HCT116 (cell line): ENCODE data around the gene ATP2B3. TPM values are rescaled to one million over a fixed set of nuclear protein-coding genes. Genes with fewer than 3 reads are reported as not detected.

Source experiments
- ATAC-seq: fragments of 200-7000 bp; cut with Tn5 transposase; 2 replicates; pipeline ENCODE4 v1.9.1; 2020; ENCODE audit warnings: mild to moderate bottlenecking, moderate library complexity
- BruUV-seq: library from RNA; stranded (reverse); fragments of 400-500 nt; replicated peaks from 2 replicates; lab custom pipeline; 2021; lab: Mats Ljungman, UMichigan
- CTCF ChIA-PET: fragments of 300-600 bp; sonication (Branson Sonifier 250); formaldehyde crosslinking; loops from one replicate; lab custom pipeline; 2021; ENCODE audit warnings: antibody characterized with exemption; lab: Charles Lee
- POLR2A ChIA-PET: fragments of 300-600, 350-600 bp; sonication (Branson Sonifier 250); formaldehyde crosslinking; loops from one replicate; lab custom pipeline; 2021; ENCODE audit warnings: antibody characterized with exemption; lab: Charles Lee
- RAD21 ChIA-PET, 2 experiments: fragments of 300-600 bp; sonication (Branson Sonifier 250); formaldehyde crosslinking; loops; one replicate each; lab custom pipeline; 2023; ENCODE audit warnings: low total read pairs in 2 of 2; ENCODE audit not compliant: uncharacterized antibody in 2 of 2, unreplicated experiment in 2 of 2, low non-redundant PET in 1 of 2; lab: Charles Lee
- DNase-seq: peaks from one replicate; pipeline ENCODE4 v3.0.0-alpha.2; 2010; ENCODE audit warnings: low read depth, low spot score
- H2AFZ ChIP-seq: fragments of 200-600 bp; shearing (Covaris generic), sonication (generic); 2 replicates; pipeline ENCODE4 v1.6.1; 2017; ENCODE audit warnings: low read depth, mixed run types, mixed read lengths, antibody characterized with exemption, low read length; ENCODE audit not compliant: poor library complexity, severe bottlenecking
- H3K27ac ChIP-seq: 2 replicates; pipeline ENCODE4 v1.5.1; 2012; ENCODE audit warnings: low read depth, low read length
- H3K27me3 ChIP-seq: fragments of 200-600 bp; sonication (generic); 2 replicates; pipeline ENCODE4 v1.6.1; 2016; ENCODE audit warnings: mixed run types, low read length, mixed read lengths; ENCODE audit not compliant: insufficient read depth
- H3K36me3 ChIP-seq, 2 experiments: fragments of 200-500 bp in 1 of 2; fragments of 200-600 bp in 1 of 2; sonication (Bioruptor generic) in 1 of 2; sonication (generic) in 1 of 2; 2 replicates each; pipeline versions ENCODE4 v1.5.1 to v1.6.1; 2014 to 2016; ENCODE audit warnings: low read length in 2 of 2, inconsistent platforms in 1 of 2, mixed read lengths in 1 of 2, mixed run types in 1 of 2; ENCODE audit not compliant: insufficient read depth in 2 of 2, control insufficient read depth in 1 of 2
- H3K4me1 ChIP-seq, 2 experiments: fragments of 200-600 bp in 1 of 2; sonication (generic) in 1 of 2; 2 replicates each; pipeline versions ENCODE4 v1.5.1 to v1.6.1; 2012 to 2017; ENCODE audit warnings: low read length in 2 of 2, inconsistent platforms in 1 of 2, mild to moderate bottlenecking in 1 of 2, mixed read lengths in 1 of 2, mixed run types in 1 of 2, moderate library complexity in 1 of 2; ENCODE audit not compliant: insufficient read depth in 2 of 2, control insufficient read depth in 1 of 2
- H3K4me2 ChIP-seq: fragments of 200-600 bp; sonication (generic); 2 replicates; pipeline ENCODE4 v1.6.1; 2017; ENCODE audit warnings: mixed run types, low read length, mixed read lengths
- H3K4me3 ChIP-seq, 2 experiments: fragments of 200-600 bp in 1 of 2; sonication (generic) in 1 of 2; replicated peaks in 1 of 2; 2 replicates each; pipeline ENCODE4 v1.5.1; 2011 to 2016; ENCODE audit warnings: low read length in 2 of 2, control low read depth in 1 of 2, low read depth in 1 of 2, mild to moderate bottlenecking in 1 of 2, mixed read lengths in 1 of 2, mixed run types in 1 of 2
- H3K79me2 ChIP-seq: fragments of 200-600 bp; sonication (generic); 2 replicates; pipeline ENCODE4 v1.6.1; 2017; ENCODE audit warnings: mild to moderate bottlenecking, mixed run types, low read length, moderate library complexity, mixed read lengths; ENCODE audit not compliant: insufficient read depth
- H3K9ac ChIP-seq: fragments of 200-600 bp; sonication (generic); 2 replicates; pipeline ENCODE4 v1.6.1; 2016; ENCODE audit warnings: low read length, mixed read lengths
- H3K9me2 ChIP-seq: fragments of 200-600 bp; sonication (generic), shearing (Covaris generic); 2 replicates; pipeline ENCODE4 v1.6.1; 2017; ENCODE audit warnings: mixed run types, mild to moderate bottlenecking, moderate library complexity; ENCODE audit not compliant: insufficient read depth
- H3K9me3 ChIP-seq, 2 experiments: fragments of 200-500 bp in 1 of 2; fragments of 200-600 bp in 1 of 2; sonication (Bioruptor generic) in 1 of 2; sonication (generic) in 1 of 2; 2 replicates each; pipeline ENCODE4 v1.6.1; 2014 to 2017; ENCODE audit warnings: low read length in 2 of 2, mixed read lengths in 2 of 2, inconsistent platforms in 1 of 2, low read depth in 1 of 2, mild to moderate bottlenecking in 1 of 2, mixed run types in 1 of 2, moderate library complexity in 1 of 2; ENCODE audit not compliant: control insufficient read depth in 1 of 2, insufficient read depth in 1 of 2
- H4K20me1 ChIP-seq: fragments of 200-600 bp; sonication (generic), shearing (Covaris generic); 2 replicates; pipeline ENCODE4 v1.6.1; 2017; ENCODE audit warnings: mixed run types, mild to moderate bottlenecking, moderate library complexity; ENCODE audit not compliant: insufficient read depth
- CBX3 ChIP-seq: IDR thresholded peaks from 2 replicates; pipeline ENCODE4 v1.6.1; 2012; ENCODE audit warnings: low read depth
- CEBPB ChIP-seq: IDR thresholded peaks from 2 replicates; pipeline ENCODE4 v1.6.1; 2012; ENCODE audit warnings: low read depth
- CTCF ChIP-seq, 3 experiments: fragments of 200-600 bp in 1 of 3; sonication (generic) in 1 of 3; IDR thresholded peaks in 2 of 3; conservative IDR thresholded peaks in 1 of 3; 2 replicates each; pipeline ENCODE4 v1.5.1; 2012 to 2017; ENCODE audit warnings: low read depth in 2 of 3, low read length in 2 of 3, antibody characterized with exemption in 1 of 3, borderline replicate concordance in 1 of 3, control low read depth in 1 of 3, mild to moderate bottlenecking in 1 of 3, mixed read lengths in 1 of 3, mixed run types in 1 of 3, moderate library complexity in 1 of 3; ENCODE audit not compliant: insufficient read depth in 1 of 3
- EGR1 ChIP-seq: IDR thresholded peaks from 2 replicates; pipeline ENCODE4 v1.6.1; 2012; ENCODE audit warnings: low read depth
- EZH2 ChIP-seq: fragments of 200-600 bp; sonication (generic); IDR thresholded peaks from 2 replicates; pipeline ENCODE4 v1.6.1; 2017; ENCODE audit warnings: antibody characterized with exemption, mixed run types
- EZH2phosphoT487 ChIP-seq: fragments of 200-600 bp; IDR thresholded peaks from 2 replicates; pipeline ENCODE4 v1.6.1; 2018; ENCODE audit warnings: antibody characterized with exemption, borderline replicate concordance
- FOSL1 ChIP-seq: IDR thresholded peaks from 2 replicates; pipeline ENCODE4 v1.6.1; 2012; ENCODE audit warnings: low read depth
- RAD21 ChIP-seq: IDR thresholded peaks from 2 replicates; pipeline ENCODE4 v1.6.1; 2012; ENCODE audit warnings: low read depth, mild to moderate bottlenecking
- SP1 ChIP-seq: IDR thresholded peaks from 2 replicates; pipeline ENCODE4 v1.6.1; 2012; ENCODE audit warnings: low read depth
- SRF ChIP-seq: IDR thresholded peaks from 2 replicates; pipeline ENCODE4 v1.6.1; 2012; ENCODE audit warnings: low read depth
- YY1 ChIP-seq: IDR thresholded peaks from 2 replicates; pipeline ENCODE4 v1.6.1; 2011; ENCODE audit warnings: low read length, low read depth, moderate library complexity, mild to moderate bottlenecking; ENCODE audit not compliant: insufficient replicate concordance; ENCODE audit errors: extremely low read depth
- ZNF274 ChIP-seq: fragments of 200-500 bp; sonication (Bioruptor generic); IDR thresholded peaks from 2 replicates; pipeline ENCODE4 v1.6.1; 2014; ENCODE audit warnings: mild to moderate bottlenecking, low read depth, low read length, inconsistent platforms
- intact Hi-C: fragments of 100-400 bp; cut with micrococcal nuclease; formaldehyde crosslinking; loops from 2 replicates; pipeline ENCODE4 v1.10.0; 2022
- total RNA-seq: library from RNA; stranded (reverse); gene quantifications from one replicate; pipeline ENCODE4 v1.2.1, GENCODE V29; 2021; ENCODE audit not compliant: unreplicated experiment
- TF ChIP-seq, protein P1 (sequence below): IDR thresholded peaks from 2 replicates; pipeline ENCODE4 v1.6.1; 2012

The ATP2B3 gene
- total RNA-seq, 1 experiment from 2014 or later: not detected

DNA sequence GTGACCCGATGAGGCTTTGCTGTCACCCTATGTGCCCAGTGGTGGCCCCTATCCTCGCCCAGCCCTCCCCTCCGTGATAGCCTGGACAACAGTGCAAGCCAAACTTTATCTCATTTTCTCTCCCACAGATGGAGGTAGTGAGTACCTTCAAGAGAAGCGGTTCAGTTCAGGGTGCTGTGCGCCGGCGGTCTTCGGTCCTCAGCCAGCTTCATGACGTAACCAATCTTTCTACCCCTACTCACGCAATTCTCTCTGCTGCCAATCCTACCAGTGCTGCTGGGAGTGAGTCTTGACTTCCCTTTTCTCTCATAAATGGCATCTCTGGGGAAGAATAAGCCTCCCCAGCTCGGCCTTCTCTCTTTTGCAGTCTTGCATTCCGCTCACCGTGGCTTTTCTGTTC is 52.0 kb downstream of the ATP2B3 start:
- H3K4me2 ChIP-seq: no peak overlapping the region
- no peak for ATAC-seq
- POLR2A ChIA-PET: no interaction called here

More for the DNA sequence above, 52.0 kb downstream of the ATP2B3 start:
- Histone ChIP-seq H3K4me1 (peaks cover 0 to 4% of the 10 kb centered on the region in 2 experiments; a peak in 1 of 4 replicates), H3K79me2 (no peaks in the 10 kb centered on the region), H3K27me3 (no peaks in the 10 kb centered on the region), H4K20me1 (no peaks in the 10 kb centered on the region), H3K4me3 (no peak overlapping the region), H3K27ac (no peak overlapping the region), H3K9ac (no peak overlapping the region), H3K36me3 (no peaks in the 10 kb centered on the region), H2AFZ (no peak overlapping the region), H3K9me2 (no peaks in the 10 kb centered on the region), H3K9me3 (no peaks in the 10 kb centered on the region)
- ChIA-PET RAD21 (no interaction called here), CTCF (no interaction called here)
- intact Hi-C loops: no loop called here
- TF ChIP-seq EGR1 (no peak), ZNF274 (no peak), CEBPB (no peak), EZH2phosphoT487 (no peak), RAD21 (no peak), CTCF (IDR thresholded peaks at IDR 0.05 in 2 of 3, conservative IDR thresholded peaks at IDR 0.05 in 1 of 3; ENCODE audit: borderline replicate concordance in 1 of 3, insufficient read depth in 1 of 3, low read depth in 2 of 3, low read length in 2 of 3) (no peak), YY1 (no peak), SP1 (no peak), EZH2 (no peak), FOSL1 (no peak), SRF (no peak), CBX3 (no peak)
- TF ChIP-seq, protein P1, sequence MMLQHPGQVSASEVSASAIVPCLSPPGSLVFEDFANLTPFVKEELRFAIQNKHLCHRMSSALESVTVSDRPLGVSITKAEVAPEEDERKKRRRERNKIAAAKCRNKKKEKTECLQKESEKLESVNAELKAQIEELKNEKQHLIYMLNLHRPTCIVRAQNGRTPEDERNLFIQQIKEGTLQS: no peak
- no TSS peak for BruUV-seq
- DNase-seq: no peak
